Measurements from ENCODE around the gene GAD1.

Gene GAD1

GRCh38 chr2:170824526-170825015, 7.9 kb downstream of the GAD1 start:
- Histone ChIP-seq H3K4me3 (ENCODE audit: low read depth in 1 of 2, low read length in 2 of 2) (no peak overlapping the region), H3K36me3 (ENCODE audit: control insufficient read depth in 1 of 2, insufficient read depth in 2 of 2, low read length in 2 of 2) (no peaks in the 10 kb centered on the region), H3K4me1 (ENCODE audit: control insufficient read depth in 1 of 2, insufficient read depth in 2 of 2, low read length in 2 of 2) (peaks cover 21 to 31% of the 10 kb centered on the region in 2 donors), H3K9me3 (ENCODE audit: control insufficient read depth in 1 of 2, low read length in 2 of 2) (no peaks in the 10 kb centered on the region), H3K9ac (ENCODE audit: low read depth in 1 of 2, low read length in 2 of 2) (no peak overlapping the region), H3K27me3 (ENCODE audit: control insufficient read depth in 1 of 2, insufficient read depth in 2 of 2, low read length in 2 of 2) (peaks cover 58 to 70% of the 10 kb centered on the region in 2 donors), H3K27ac (ENCODE audit: low read depth, low read length) (no peak overlapping the region)

- Histone ChIP-seq H3K27me3 (ENCODE audit: control insufficient read depth in 1 of 2, insufficient read depth in 2 of 2, low read length in 2 of 2) (peaks cover 32 to 38% of the 10 kb centered on the region in 2 donors), H3K4me3 (ENCODE audit: low read depth in 1 of 2, low read length in 2 of 2) (no peak overlapping the region), H3K36me3 (ENCODE audit: control insufficient read depth in 1 of 2, insufficient read depth in 2 of 2, low read length in 2 of 2) (no peaks in the 10 kb centered on the region), H3K9ac (ENCODE audit: low read depth in 1 of 2, low read length in 2 of 2) (no peak overlapping the region), H3K9me3 (ENCODE audit: control insufficient read depth in 1 of 2, low read length in 2 of 2) (no peaks in the 10 kb centered on the region), H3K4me1 (ENCODE audit: control insufficient read depth in 1 of 2, insufficient read depth in 2 of 2, low read length in 2 of 2) (peaks cover 0 to 2% of the 10 kb centered on the region in 2 donors), H3K27ac (ENCODE audit: low read depth, low read length) (no peak overlapping the region)
Measured at GRCh38 chr2:170827841-170828532, 11.3 kb downstream of the GAD1 start.

GRCh38 chr2:170828533-170828916, 11.8 kb downstream of the GAD1 start:
- Histone ChIP-seq H3K27me3 (ENCODE audit: control insufficient read depth in 1 of 2, insufficient read depth in 2 of 2, low read length in 2 of 2) (peaks cover 29 to 34% of the 10 kb centered on the region in 2 donors), H3K9me3 (ENCODE audit: control insufficient read depth in 1 of 2, low read length in 2 of 2) (no peaks in the 10 kb centered on the region), H3K27ac (ENCODE audit: low read depth, low read length) (no peak overlapping the region), H3K4me3 (ENCODE audit: low read depth in 1 of 2, low read length in 2 of 2) (no peak overlapping the region), H3K4me1 (ENCODE audit: control insufficient read depth in 1 of 2, insufficient read depth in 2 of 2, low read length in 2 of 2) (no peaks in the 10 kb centered on the region), H3K9ac (ENCODE audit: low read depth in 1 of 2, low read length in 2 of 2) (no peak overlapping the region), H3K36me3 (ENCODE audit: control insufficient read depth in 1 of 2, insufficient read depth in 2 of 2, low read length in 2 of 2) (no peaks in the 10 kb centered on the region)

DNA sequence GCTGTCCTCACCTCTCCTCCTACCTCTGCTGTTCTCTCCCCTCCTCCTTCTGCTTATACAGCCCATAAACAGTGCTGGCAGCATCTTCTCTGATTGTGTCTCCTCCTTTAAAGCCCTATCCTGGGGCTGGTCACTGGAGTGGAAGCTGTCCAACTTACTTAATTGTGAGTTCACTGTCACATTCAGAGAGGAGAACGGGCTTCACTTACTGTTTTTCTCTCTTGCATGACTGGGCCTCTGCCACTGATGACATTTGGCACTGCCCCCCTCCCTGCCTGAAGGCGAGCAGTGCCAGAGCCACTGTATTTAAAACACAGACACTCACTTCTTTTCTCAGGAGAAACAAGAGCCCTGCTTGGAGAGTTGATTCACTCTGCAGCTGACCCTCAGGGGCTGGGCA, 12.3 kb downstream of the GAD1 start:
- no peak overlapping the region for H3K27ac ChIP-seq (ENCODE audit: low read depth, low read length)
- no peak overlapping the region for H3K4me3 ChIP-seq (ENCODE audit: low read depth in 1 of 2, low read length in 2 of 2)

GRCh38 chr2:170830166-170830565, 13.5 kb downstream of the GAD1 start:
- no peaks in the 10 kb centered on the region for H3K36me3 ChIP-seq (ENCODE audit: control insufficient read depth in 1 of 2, insufficient read depth in 2 of 2, low read length in 2 of 2)
- no peaks in the 10 kb centered on the region for H3K9me3 ChIP-seq (ENCODE audit: control insufficient read depth in 1 of 2, low read length in 2 of 2)
- no peak overlapping the region for H3K9ac ChIP-seq (ENCODE audit: low read depth in 1 of 2, low read length in 2 of 2)
- H3K27ac ChIP-seq (ENCODE audit: low read depth, low read length), result no peak overlapping the region
- peaks cover 14 to 21% of the 10 kb centered on the region in 2 donors for H3K27me3 ChIP-seq (ENCODE audit: control insufficient read depth in 1 of 2, insufficient read depth in 2 of 2, low read length in 2 of 2)
- H3K4me1 ChIP-seq (ENCODE audit: control insufficient read depth in 1 of 2, insufficient read depth in 2 of 2, low read length in 2 of 2), result no peaks in the 10 kb centered on the region
- no peak overlapping the region for H3K4me3 ChIP-seq (ENCODE audit: low read depth in 1 of 2, low read length in 2 of 2)

More for the DNA sequence above, 12.3 kb downstream of the GAD1 start:
- Histone ChIP-seq H3K36me3 (ENCODE audit: control insufficient read depth in 1 of 2, insufficient read depth in 2 of 2, low read length in 2 of 2) (no peaks in the 10 kb centered on the region), H3K4me1 (ENCODE audit: control insufficient read depth in 1 of 2, insufficient read depth in 2 of 2, low read length in 2 of 2) (no peaks in the 10 kb centered on the region), H3K9ac (ENCODE audit: low read depth in 1 of 2, low read length in 2 of 2) (no peak overlapping the region), H3K9me3 (ENCODE audit: control insufficient read depth in 1 of 2, low read length in 2 of 2) (no peaks in the 10 kb centered on the region), H3K27me3 (ENCODE audit: control insufficient read depth in 1 of 2, insufficient read depth in 2 of 2, low read length in 2 of 2) (peaks cover 24 to 30% of the 10 kb centered on the region in 2 donors)

DNA sequence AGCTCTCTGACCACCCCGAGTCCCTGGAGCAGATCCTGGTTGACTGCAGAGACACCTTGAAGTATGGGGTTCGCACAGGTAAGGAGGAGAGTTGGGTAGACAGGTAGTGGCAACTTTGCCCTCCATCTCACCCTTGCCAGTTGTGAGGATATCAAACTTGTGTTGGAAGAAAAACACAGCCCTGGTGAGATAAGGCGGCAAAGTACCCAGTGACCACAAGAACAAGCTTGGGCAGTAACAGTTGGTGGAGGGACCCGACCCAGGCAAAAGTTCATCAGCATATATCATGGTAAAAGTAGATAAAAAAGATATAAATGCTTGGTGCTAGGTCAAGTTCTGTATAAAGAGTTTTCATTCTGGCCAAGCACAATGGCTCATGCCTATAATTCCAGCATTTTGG, 14.4 kb downstream of the GAD1 start:
- no peaks in the 10 kb centered on the region for H3K9me3 ChIP-seq (ENCODE audit: control insufficient read depth in 1 of 2, low read length in 2 of 2)
- no peaks in the 10 kb centered on the region for H3K36me3 ChIP-seq (ENCODE audit: control insufficient read depth in 1 of 2, insufficient read depth in 2 of 2, low read length in 2 of 2)
- no peak overlapping the region for H3K4me3 ChIP-seq (ENCODE audit: low read depth in 1 of 2, low read length in 2 of 2)
- no peak overlapping the region for H3K27ac ChIP-seq (ENCODE audit: low read depth, low read length)
- H3K27me3 ChIP-seq (ENCODE audit: control insufficient read depth in 1 of 2, insufficient read depth in 2 of 2, low read length in 2 of 2), result peaks cover 8 to 17% of the 10 kb centered on the region in 2 donors
- no peaks in the 10 kb centered on the region for H3K4me1 ChIP-seq (ENCODE audit: control insufficient read depth in 1 of 2, insufficient read depth in 2 of 2, low read length in 2 of 2)
- H3K9ac ChIP-seq (ENCODE audit: low read depth in 1 of 2, low read length in 2 of 2), result no peak overlapping the region

- no peaks in the 10 kb centered on the region for H3K9me3 ChIP-seq (ENCODE audit: control insufficient read depth in 1 of 2, low read length in 2 of 2)
- H3K36me3 ChIP-seq (ENCODE audit: control insufficient read depth in 1 of 2, insufficient read depth in 2 of 2, low read length in 2 of 2), result no peaks in the 10 kb centered on the region
- H3K4me1 ChIP-seq (ENCODE audit: control insufficient read depth in 1 of 2, insufficient read depth in 2 of 2, low read length in 2 of 2), result no peaks in the 10 kb centered on the region
- no peak overlapping the region for H3K4me3 ChIP-seq (ENCODE audit: low read depth in 1 of 2, low read length in 2 of 2)
- H3K27ac ChIP-seq (ENCODE audit: low read depth, low read length), result no peak overlapping the region
- H3K9ac ChIP-seq (ENCODE audit: low read depth in 1 of 2, low read length in 2 of 2), result no peak overlapping the region
- H3K27me3 ChIP-seq (ENCODE audit: control insufficient read depth in 1 of 2, insufficient read depth in 2 of 2, low read length in 2 of 2), result peaks cover 4% of the 10 kb centered on the region in 2 donors
Measured at GRCh38 chr2:170836027-170836426, 19.3 kb downstream of the GAD1 start.

DNA sequence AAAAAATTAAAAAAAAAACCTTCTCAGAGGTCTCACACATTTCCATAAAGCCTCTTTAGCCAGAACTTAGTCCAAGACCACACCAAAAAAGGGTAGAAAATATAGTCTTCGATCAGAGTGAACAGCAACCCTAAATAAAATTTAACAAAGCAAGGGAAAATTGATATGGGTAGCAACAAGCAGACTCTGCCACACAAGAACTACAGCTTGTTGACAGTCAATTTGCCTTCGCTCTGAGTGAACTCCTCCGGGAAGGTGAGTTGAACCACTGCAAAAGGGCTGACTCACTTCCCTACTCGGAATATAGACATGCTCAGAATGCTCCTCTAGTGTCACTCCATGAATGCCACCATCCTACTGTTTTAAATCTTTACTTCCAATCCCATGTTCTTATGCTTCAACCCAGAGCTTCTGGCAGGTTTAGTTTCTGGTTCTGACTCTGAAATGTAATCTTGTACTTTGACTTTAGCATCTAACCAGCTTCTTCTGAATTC, 24.1 kb downstream of the GAD1 start:
- Histone ChIP-seq H3K9me3 (ENCODE audit: control insufficient read depth in 1 of 2, low read length in 2 of 2) (no peaks in the 10 kb centered on the region), H3K4me1 (ENCODE audit: control insufficient read depth in 1 of 2, insufficient read depth in 2 of 2, low read length in 2 of 2) (no peaks in the 10 kb centered on the region), H3K27ac (ENCODE audit: low read depth, low read length) (no peak overlapping the region), H3K9ac (ENCODE audit: low read depth in 1 of 2, low read length in 2 of 2) (no peak overlapping the region), H3K4me3 (ENCODE audit: low read depth in 1 of 2, low read length in 2 of 2) (no peak overlapping the region), H3K27me3 (ENCODE audit: control insufficient read depth in 1 of 2, insufficient read depth in 2 of 2, low read length in 2 of 2) (peaks cover 9 to 11% of the 10 kb centered on the region in 2 donors), H3K36me3 (ENCODE audit: control insufficient read depth in 1 of 2, insufficient read depth in 2 of 2, low read length in 2 of 2) (no peaks in the 10 kb centered on the region)

GRCh38 chr2:170842785-170843184, 26.1 kb downstream of the GAD1 start:
- H3K27ac ChIP-seq (ENCODE audit: low read depth, low read length), result no peak overlapping the region
- H3K9ac ChIP-seq (ENCODE audit: low read depth in 1 of 2, low read length in 2 of 2), result no peak overlapping the region
- H3K9me3 ChIP-seq (ENCODE audit: control insufficient read depth in 1 of 2, low read length in 2 of 2), result no peaks in the 10 kb centered on the region
- H3K36me3 ChIP-seq (ENCODE audit: control insufficient read depth in 1 of 2, insufficient read depth in 2 of 2, low read length in 2 of 2), result no peaks in the 10 kb centered on the region
- H3K4me3 ChIP-seq (ENCODE audit: low read depth in 1 of 2, low read length in 2 of 2), result no peak overlapping the region
- H3K27me3 ChIP-seq (ENCODE audit: control insufficient read depth in 1 of 2, insufficient read depth in 2 of 2, low read length in 2 of 2), result peaks cover 5 to 7% of the 10 kb centered on the region in 2 donors
- H3K4me1 ChIP-seq (ENCODE audit: control insufficient read depth in 1 of 2, insufficient read depth in 2 of 2, low read length in 2 of 2), result no peaks in the 10 kb centered on the region

GRCh38 chr2:170843656-170844055, 27.0 kb downstream of the GAD1 start:
- Histone ChIP-seq H3K4me1 (ENCODE audit: control insufficient read depth in 1 of 2, insufficient read depth in 2 of 2, low read length in 2 of 2) (no peaks in the 10 kb centered on the region), H3K9me3 (ENCODE audit: control insufficient read depth in 1 of 2, low read length in 2 of 2) (no peaks in the 10 kb centered on the region), H3K36me3 (ENCODE audit: control insufficient read depth in 1 of 2, insufficient read depth in 2 of 2, low read length in 2 of 2) (no peaks in the 10 kb centered on the region), H3K27me3 (ENCODE audit: control insufficient read depth in 1 of 2, insufficient read depth in 2 of 2, low read length in 2 of 2) (peaks cover 5 to 7% of the 10 kb centered on the region in 2 donors), H3K9ac (ENCODE audit: low read depth in 1 of 2, low read length in 2 of 2) (no peak overlapping the region), H3K4me3 (ENCODE audit: low read depth in 1 of 2, low read length in 2 of 2) (no peak overlapping the region), H3K27ac (ENCODE audit: low read depth, low read length) (no peak overlapping the region)
